H1 (cell line): ENCODE results near the gene BEX3. TPM values are rescaled to one million over a fixed set of nuclear protein-coding genes. Genes with fewer than 3 reads are reported as not detected.

Experiments used
- CTCF ChIA-PET: fragments of 300-600 bp; sonication (Branson Sonifier 250); formaldehyde crosslinking; loops from one replicate; lab custom pipeline; 2021; ENCODE audit not compliant: partially characterized antibody; lab: Charles Lee
- POLR2A ChIA-PET: fragments of 300-600 bp; sonication (Branson Sonifier 250); formaldehyde crosslinking; loops from one replicate; lab custom pipeline; 2021; ENCODE audit warnings: inconsistent platforms; ENCODE audit not compliant: partially characterized antibody; lab: Charles Lee
- DNase-seq, 2 experiments: peaks; one replicate each; pipeline versions ENCODE4 v3.0.0 to v3.0.0-alpha.2; 2010 to 2022; ENCODE audit warnings: low spot score in 2 of 2, low read depth in 1 of 2, mixed read lengths in 1 of 2
- FAIRE-seq: peaks from 2 replicates; lab custom pipeline; 2011; peaks lifted over from hg19 to GRCh38; lab: Jason Lieb, UNC
- H2AFZ ChIP-seq: 2 replicates; pipeline ENCODE4 v1.8.1; 2012; ENCODE audit warnings: low read length, inconsistent platforms
- H2AK5ac ChIP-seq: 2 replicates; pipeline ENCODE4 v1.6.1; 2013; ENCODE audit warnings: low read depth, low read length
- H2BK120ac ChIP-seq: replicated peaks from 2 replicates; pipeline ENCODE3; 2013; ENCODE audit warnings: low read depth, low read length, inconsistent platforms
- H2BK12ac ChIP-seq: 2 replicates; pipeline ENCODE4 v1.6.1; 2013; ENCODE audit warnings: low read depth, low read length
- H2BK15ac ChIP-seq: 2 replicates; pipeline ENCODE4 v1.6.1; 2013; ENCODE audit warnings: low read length
- H2BK20ac ChIP-seq: 2 replicates; pipeline ENCODE4 v1.6.1; 2013; ENCODE audit warnings: low read length
- H2BK5ac ChIP-seq: 2 replicates; pipeline ENCODE4 v1.6.1; 2013; ENCODE audit warnings: low read depth, low read length
- H3K14ac ChIP-seq: 2 replicates; pipeline ENCODE4 v1.6.1; 2013; ENCODE audit warnings: inconsistent platforms; ENCODE audit not compliant: insufficient read length
- H3K18ac ChIP-seq: 2 replicates; pipeline ENCODE4 v1.6.1; 2013; ENCODE audit warnings: low read length; ENCODE audit errors: extremely low read depth
- H3K23ac ChIP-seq: 2 replicates; pipeline ENCODE4 v1.6.1; 2013; ENCODE audit warnings: inconsistent platforms; ENCODE audit not compliant: insufficient read length
- H3K23me2 ChIP-seq: 2 replicates; pipeline ENCODE4 v1.6.1; 2013; ENCODE audit warnings: low read depth, low read length
- H3K27ac ChIP-seq: 2 replicates; pipeline ENCODE4 v1.6.1; 2011; ENCODE audit warnings: low read depth, low read length, inconsistent platforms
- H3K27me3 ChIP-seq, 4 experiments: replicated peaks in 1 of 4; 1 replicate in 1 of 4; 2 replicates in 3 of 4; pipeline versions ENCODE4 v1.6.1 to v1.8.1; 2011 to 2013; ENCODE audit warnings: low read length in 3 of 4, mild to moderate bottlenecking in 3 of 4, inconsistent platforms in 2 of 4, mixed read lengths in 2 of 4, moderate library complexity in 1 of 4; ENCODE audit not compliant: control insufficient read depth in 3 of 4, insufficient read depth in 3 of 4; ENCODE audit errors: extremely low read depth in 1 of 4
- H3K36me3 ChIP-seq, 4 experiments: 2 replicates each; pipeline versions ENCODE4 v1.6.1 to v1.8.1; 2011 to 2013; ENCODE audit warnings: mild to moderate bottlenecking in 4 of 4, low read length in 3 of 4, moderate library complexity in 2 of 4, control low read depth in 1 of 4, inconsistent platforms in 1 of 4; ENCODE audit not compliant: insufficient read depth in 4 of 4, control insufficient read depth in 2 of 4
- H3K4ac ChIP-seq: replicated peaks from 2 replicates; pipeline ENCODE3; 2013; ENCODE audit warnings: low read length, low read depth, mixed read lengths, inconsistent platforms; ENCODE audit not compliant: insufficient read length
- H3K4me1 ChIP-seq, 4 experiments: replicated peaks in 1 of 4; 1 replicate in 1 of 4; 2 replicates in 3 of 4; pipeline versions ENCODE4 v1.6.1 to v1.8.1; 2011 to 2013; ENCODE audit warnings: low read length in 3 of 4, inconsistent platforms in 2 of 4, mixed read lengths in 1 of 4; ENCODE audit not compliant: insufficient read depth in 4 of 4, control insufficient read depth in 3 of 4
- H3K4me2 ChIP-seq, 2 experiments: 2 replicates each; pipeline versions ENCODE4 v1.6.1 to v1.8.1; 2011 to 2013; ENCODE audit warnings: low read depth in 2 of 2, low read length in 2 of 2, control low read depth in 1 of 2, inconsistent platforms in 1 of 2, mild to moderate bottlenecking in 1 of 2; ENCODE audit not compliant: insufficient read depth in 1 of 2
- H3K4me3 ChIP-seq, 4 experiments: fragments of 200-600, 300-600 bp in 1 of 4; sonication (generic), shearing (Covaris generic), sonication (Bioruptor Twin) in 1 of 4; 2 replicates each; pipeline versions ENCODE4 v1.5.1 to v1.8.1; 2011 to 2016; ENCODE audit warnings: low read length in 4 of 4, low read depth in 3 of 4, control low read depth in 2 of 4, inconsistent platforms in 2 of 4, mild to moderate bottlenecking in 2 of 4, mixed read lengths in 1 of 4, moderate library complexity in 1 of 4; ENCODE audit not compliant: insufficient read depth in 2 of 4; ENCODE audit errors: extremely low read depth in 1 of 4
- H3K56ac ChIP-seq: replicated peaks from 2 replicates; pipeline ENCODE3; 2013; ENCODE audit warnings: low read depth, mild to moderate bottlenecking, mixed read lengths, low read length, inconsistent platforms; ENCODE audit not compliant: insufficient read length
- H3K79me1 ChIP-seq: 2 replicates; pipeline ENCODE4 v1.6.1; 2013; ENCODE audit warnings: low read depth, low read length, control low read depth
- H3K79me2 ChIP-seq, 2 experiments: 2 replicates each; pipeline versions ENCODE4 v1.6.1 to v1.8.1; 2012 to 2013; ENCODE audit warnings: low read length in 2 of 2, mild to moderate bottlenecking in 2 of 2, inconsistent platforms in 1 of 2; ENCODE audit not compliant: insufficient read depth in 2 of 2, control insufficient read depth in 1 of 2
- H3K9ac ChIP-seq, 4 experiments: replicated peaks in 1 of 4; 1 replicate in 1 of 4; 2 replicates in 3 of 4; pipeline versions ENCODE4 v1.6.1 to v1.8.1; 2011 to 2013; ENCODE audit warnings: low read depth in 3 of 4, low read length in 3 of 4, control low read depth in 2 of 4, mild to moderate bottlenecking in 2 of 4, moderate library complexity in 2 of 4, inconsistent platforms in 1 of 4; ENCODE audit errors: extremely low read depth in 1 of 4
- H3K9me3 ChIP-seq, 2 experiments: 2 replicates each; pipeline versions ENCODE4 v1.6.1 to v1.8.1; 2012 to 2013; ENCODE audit warnings: mild to moderate bottlenecking in 2 of 2, moderate library complexity in 2 of 2, control low read depth in 1 of 2, inconsistent platforms in 1 of 2, low read depth in 1 of 2, low read length in 1 of 2, mixed read lengths in 1 of 2; ENCODE audit not compliant: insufficient read depth in 2 of 2
- H4K20me1 ChIP-seq, 2 experiments: replicated peaks in 1 of 2; 2 replicates each; pipeline versions ENCODE3 to v1.8.1; 2011 to 2013; ENCODE audit warnings: inconsistent platforms in 2 of 2, low read length in 2 of 2, mild to moderate bottlenecking in 1 of 2; ENCODE audit not compliant: insufficient read depth in 2 of 2, control insufficient read depth in 1 of 2
- H4K5ac ChIP-seq: 2 replicates; pipeline ENCODE4 v1.6.1; 2013; ENCODE audit warnings: low read length, low read depth, mixed read lengths, inconsistent platforms; ENCODE audit not compliant: insufficient read length
- H4K8ac ChIP-seq: 2 replicates; pipeline ENCODE4 v1.8.0; 2013; ENCODE audit warnings: mild to moderate bottlenecking, moderate library complexity, low read length, inconsistent platforms; ENCODE audit not compliant: insufficient read depth; ENCODE audit errors: extremely low read depth
- H4K91ac ChIP-seq: replicated peaks from 2 replicates; pipeline ENCODE3; 2013; ENCODE audit warnings: low read length, mixed read lengths, inconsistent platforms; ENCODE audit not compliant: insufficient read length
- MAX ChIP-seq: IDR thresholded peaks from 2 replicates; pipeline ENCODE4 v1.6.1; 2012; ENCODE audit warnings: inconsistent platforms
- PHF8 ChIP-seq: fragments of 200-600 bp; sonication (generic); conservative IDR thresholded peaks from 2 replicates; pipeline ENCODE4 v1.7.1; 2012; ENCODE audit warnings: low read depth, mild to moderate bottlenecking, inconsistent platforms, low read length, moderate library complexity
- RFX5 ChIP-seq: IDR thresholded peaks from 2 replicates; pipeline ENCODE4 v1.6.1; 2011; ENCODE audit warnings: low read depth, low read length, improper control_type of control experiment, borderline replicate concordance
- SIRT6 ChIP-seq: IDR thresholded peaks from one replicate; pipeline ENCODE4 v1.7.1; 2012; ENCODE audit warnings: low read length, inconsistent platforms
- SP4 ChIP-seq: IDR thresholded peaks from 2 replicates; pipeline ENCODE4 v1.6.1; 2012; ENCODE audit warnings: low read length, inconsistent platforms
- WGBS, 2 experiments: shearing (Covaris generic) in 1 of 2; methylation state at CpG; one replicate each; pipeline versions ENCODE4 v1.1.6 to v1.1.7; 2013 to 2015; ENCODE audit warnings: low lambda C conversion rate in 2 of 2, mixed read lengths in 2 of 2, inconsistent platforms in 1 of 2, low coverage in 1 of 2, missing lambda C conversion rate in 1 of 2; ENCODE audit not compliant: insufficient replicate concordance in 2 of 2, insufficient coverage in 1 of 2, insufficient read length in 1 of 2; ENCODE audit errors: extremely low coverage in 1 of 2, missing lambda C conversion rate in 1 of 2; 5-methylcytosine and 5-hydroxymethylcytosine counted together
- long read RNA-seq, 2 experiments: library from RNA in 1 of 2; library from capped mRNA in 1 of 2; stranded (forward); transcript quantifications; one replicate each; pipeline ENCODE4 v2.0.0, GENCODE V29; 2021; ENCODE audit warnings: inconsistent platforms in 1 of 2
- polyA minus RNA-seq, 3 experiments: library from RNA; depleted of rRNA, polyadenylated mRNA; stranded (reverse); fragments of >200 nt; gene quantifications; 1 replicate in 2 of 3; 2 replicates in 1 of 3; pipeline ENCODE4 v1.2.3, GENCODE V29; 2011
- polyA plus RNA-seq, 7 experiments: library from polyadenylated mRNA; depleted of rRNA in 3 of 7; stranded (reverse) in 5 of 7; unstranded in 2 of 7; fragments of >200 nt in 5 of 7; fragments of 200-250 nt in 2 of 7; gene quantifications; 1 replicate in 5 of 7; 2 replicates in 1 of 7; 4 replicates in 1 of 7; pipeline versions ENCODE4 v1.2.1 to v1.2.3, GENCODE V29; 2011 to 2013; ENCODE audit warnings: missing spikeins in 2 of 7, mixed read lengths in 2 of 7
- total RNA-seq: library from RNA; stranded (reverse); fragmentation: NEBNext Ultra II Directional; extraction: Animal tissue kit (Norgen Biotek cat#: 25700); gene quantifications from 2 replicates; pipeline ENCODE4 v1.2.1, GENCODE V29; 2021

BEX3 gene
- 310 and 330 TPM in 2 replicates for total RNA-seq
- 282 and 366 TPM in 2 replicates for polyA plus RNA-seq (2011; rRNA removed)
- polyA plus RNA-seq (2011; cell fraction: cytosol; rRNA removed): 500 TPM
- polyA plus RNA-seq (2011; cell fraction: nucleus; rRNA removed): 96.7 TPM
- polyA plus RNA-seq (2012, experiment 1 of 2): 448 to 764 TPM (median 547 TPM) in 4 replicates
- polyA plus RNA-seq (2012, experiment 2 of 2): 244 TPM
- 396 TPM for polyA plus RNA-seq (2013, experiment 1 of 2)
- polyA plus RNA-seq (2013, experiment 2 of 2): 384 TPM
- polyA minus RNA-seq (2011; rRNA and poly(A)+ RNA removed): 61.1 and 66.2 TPM in 2 replicates
- 64.5 TPM for polyA minus RNA-seq (2011; cell fraction: cytosol; rRNA and poly(A)+ RNA removed)
- polyA minus RNA-seq (2011; cell fraction: nucleus; rRNA and poly(A)+ RNA removed): 52.0 TPM
- long read RNA-seq, experiment 1, transcript BEX3-201 (3 exons, 921 nt): major isoform, 232 of 469 reads
- long read RNA-seq, experiment 1, transcript BEX3-204 (3 exons, 913 nt): minor isoform, 31 of 469 reads
- long read RNA-seq, experiment 1, transcript BEX3-202 (2 exons, 753 nt): minor isoform, 33 of 469 reads
- long read RNA-seq, experiment 1, partial matches to known transcripts: 16 of 469 reads
- long read RNA-seq, experiment 1, other reads (novel, unspliced or antisense): 154 of 469 reads
- long read RNA-seq, experiment 2, transcript BEX3-204 (3 exons, 913 nt): major isoform, 94 of 187 reads
- long read RNA-seq, experiment 2, transcript BEX3-201 (3 exons, 921 nt): minor isoform, 81 of 187 reads
- long read RNA-seq, experiment 2, partial matches to known transcripts: 5 of 187 reads
- long read RNA-seq, experiment 2, other reads (novel, unspliced or antisense): 4 of 187 reads

- H3K79me2 ChIP-seq: peaks cover 0 to 8% of the 10 kb centered on the region in 2 experiments; a peak in 2 of 4 replicates
- no peaks in the 10 kb centered on the region for H3K27me3 ChIP-seq
- peak within 1 kb of the TSS; percentile 90 for H2BK5ac ChIP-seq
- CTCF ChIA-PET: interaction anchor here (0.6 to 1.2 kb wide), 4 partner anchors 12 to 88 kb away, joined by 4 to 6 read pairs (median 4); partner anchors contain the start of gene TCEAL9
- H3K9ac ChIP-seq: peak within 1 kb of the TSS; percentile 81 to 90 (median 83)
- H3K4me3 ChIP-seq: peak within 1 kb of the TSS; percentile 65 to 86 (median 69)
- no peak within 1 kb of the TSS for H3K23ac ChIP-seq
- H3K27ac ChIP-seq: peak within 1 kb of the TSS; percentile 92
- H3K14ac ChIP-seq: no peak within 1 kb of the TSS
- H4K91ac ChIP-seq: peak within 1 kb of the TSS; percentile 80
- H3K9me3 ChIP-seq: no peaks in the 10 kb centered on the region
- WGBS, 2 experiments: 10% methylated on average over 17 of the region's 62 CpGs; no CpG with 5 or more reads in 1 of the 2 experiments
- no peaks in the 10 kb centered on the region for H4K20me1 ChIP-seq
- peak within 1 kb of the TSS; percentile 59 for H3K56ac ChIP-seq
- H2BK15ac ChIP-seq: peak within 1 kb of the TSS; percentile 29; the same call in 1 of the 2 replicates
- peak within 1 kb of the TSS; percentile 83 for H3K18ac ChIP-seq
- H2BK20ac ChIP-seq: no peak within 1 kb of the TSS
- H4K5ac ChIP-seq: peak within 1 kb of the TSS; percentile 92
- H3K23me2 ChIP-seq: peaks cover 2% of the 10 kb centered on the region; the same call in 1 of the 2 replicates
- H3K36me3 ChIP-seq: peaks cover 0 to 32% (median 8%) of the 10 kb centered on the region in 4 experiments; a peak in 6 of 8 replicates
- 0 out of 2 replicates have a peak within 1 kb of the TSS, but pooled peaks have one; percentile 53 for H2AK5ac ChIP-seq
- no peak within 1 kb of the TSS for H2BK120ac ChIP-seq
- DNase-seq (peak; percentile 56 to 70), FAIRE-seq (no peak)
- no peak within 1 kb of the TSS for H2AFZ ChIP-seq
- H2BK12ac ChIP-seq: peak within 1 kb of the TSS; percentile 75; the same call in 1 of the 2 replicates
- peak within 1 kb of the TSS; percentile 70 to 90 for H3K4me2 ChIP-seq
- peak within 1 kb of the TSS; percentile 79; the same call in 1 of the 2 replicates for H4K8ac ChIP-seq
- H3K4me1 ChIP-seq: peaks cover 0 to 2% (median under 1%) of the 10 kb centered on the region in 4 experiments; a peak in 4 of 7 replicates
- peak within 1 kb of the TSS; percentile 69 for H3K4ac ChIP-seq
- POLR2A ChIA-PET: interaction anchor here (0.7 to 4.8 kb wide), 11 partner anchors 10 to 88 kb away, joined by 3 to 30 read pairs (median 5); partner anchors contain the start of gene TCEAL9
- no peaks in the 10 kb centered on the region for H3K79me1 ChIP-seq
- TF ChIP-seq SIRT6 (no peak), MAX (peak; percentile 74), SP4 (no peak), PHF8 (peak; percentile 77), RFX5 (peak; percentile 71; the same call in 1 of the 2 replicates)
These were observed at the start of gene BEX3 for GRCh38 chrX:103376118-103376978. TSS of gene BEX3 (plus strand) at chrX:103376538. CDS start at chrX:103377522, 984 bp downstream.
